HG03457 (cell line): ENCODE data around the gene FANCC.
"Not testable (repeated sequence)": the region's sequence is repeated elsewhere in the genome, so short reads cannot be mapped to it uniquely, and the experiment has no call there.

Experiments
- ATAC-seq: cut with Tn5 transposase; IDR thresholded peaks from one replicate; pipeline ENCODE4 v1.9.1; 2021; ENCODE audit warnings: moderate number of reproducible peaks; ENCODE audit not compliant: unreplicated experiment

Gene FANCC

DNA sequence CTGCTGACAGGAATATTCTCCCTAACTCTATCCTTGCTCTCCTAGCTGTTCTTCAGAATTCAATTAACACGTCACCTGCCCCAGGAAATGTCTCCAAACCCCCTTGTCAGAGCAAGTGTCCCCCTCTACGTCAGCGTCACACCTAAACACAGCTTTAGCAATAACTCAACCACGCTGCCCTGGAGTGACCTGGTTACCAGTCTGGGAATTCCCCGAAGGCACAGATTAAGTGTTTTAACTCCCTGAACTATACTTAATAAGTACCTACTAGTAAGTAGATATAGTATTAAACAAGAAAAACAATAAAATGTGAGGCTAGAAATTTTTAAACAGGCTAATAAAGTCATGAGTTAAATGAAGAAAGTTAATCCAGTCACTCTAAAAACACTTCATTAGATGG lies 78.4 kb downstream of the FANCC start:
- no peak for ATAC-seq

GRCh38 chr9:95237336-95237735 lies 80.2 kb downstream of the FANCC start:
- no peak for ATAC-seq

DNA sequence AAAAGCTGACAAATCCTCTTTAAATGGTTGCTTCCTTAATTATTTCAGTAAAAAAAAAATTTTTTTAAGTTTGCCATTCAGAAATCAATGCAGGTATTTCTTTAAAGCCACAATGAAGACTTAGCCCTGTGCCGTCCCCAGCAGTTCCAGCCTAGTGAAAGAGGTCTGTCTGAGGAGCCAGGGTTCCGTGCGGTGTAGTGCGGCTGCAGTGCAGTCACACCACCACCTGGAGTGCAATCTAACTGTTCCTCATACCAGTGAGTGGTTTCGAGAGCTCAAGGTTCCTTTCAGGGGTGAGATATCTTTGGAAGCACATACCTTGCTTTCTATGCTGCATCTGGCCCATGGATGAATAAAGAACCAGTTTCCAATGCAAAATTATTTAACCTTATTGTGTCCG lies 87.5 kb downstream of the FANCC start:
- ATAC-seq: no peak

DNA sequence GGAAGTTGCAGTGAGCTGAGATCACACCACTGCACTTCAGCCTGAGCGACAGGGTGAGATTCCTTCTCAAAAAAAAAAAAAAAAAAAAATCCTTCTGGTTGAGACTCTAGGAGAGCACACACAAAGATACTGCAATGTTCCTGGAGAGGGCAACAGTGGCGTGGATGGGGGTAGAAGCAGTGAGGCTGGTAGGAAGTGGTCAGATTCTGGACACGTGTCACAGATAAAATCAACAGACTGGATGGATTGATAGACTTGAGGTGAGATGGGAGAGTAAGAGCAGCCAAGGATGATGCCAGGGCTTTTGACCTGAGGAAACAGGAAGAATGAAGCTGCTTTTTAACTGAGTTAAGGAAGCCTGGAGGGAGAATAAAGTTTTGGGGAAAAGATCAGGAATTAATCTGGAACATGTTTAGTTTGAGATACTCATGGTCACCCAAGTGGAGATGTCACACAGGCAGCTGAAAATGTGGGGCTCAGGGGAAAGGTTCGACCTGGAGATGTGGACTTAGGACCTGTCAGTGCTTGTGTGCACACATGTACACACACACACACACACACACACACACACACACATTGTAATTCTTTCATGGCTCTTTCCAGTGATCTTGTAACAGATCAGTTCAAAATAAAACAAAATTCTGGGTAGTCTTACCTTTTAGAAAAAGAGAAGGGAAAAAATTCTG lies 88.1 kb downstream of the FANCC start:
- ATAC-seq: no peak

DNA sequence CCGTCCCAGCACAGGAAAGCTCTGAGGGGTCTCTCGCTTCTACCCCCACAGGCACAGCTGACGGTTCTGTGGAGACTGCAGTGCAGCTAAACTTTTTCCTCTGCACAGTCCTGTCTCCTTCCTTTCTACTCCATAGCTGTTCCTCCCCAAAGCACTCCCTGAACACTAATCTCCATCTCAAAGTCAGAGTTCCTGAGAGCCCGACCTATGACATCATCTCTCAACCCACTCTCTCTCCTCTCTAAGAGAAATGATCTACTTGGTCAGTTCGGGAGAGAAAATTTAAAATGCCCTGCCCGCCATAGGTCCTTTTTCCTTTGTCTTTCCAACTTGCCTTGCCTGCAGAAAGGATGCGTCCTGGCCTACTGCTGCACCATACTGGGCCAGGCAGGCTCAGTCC lies 90.6 kb downstream of the FANCC start:
- no peak for ATAC-seq

DNA sequence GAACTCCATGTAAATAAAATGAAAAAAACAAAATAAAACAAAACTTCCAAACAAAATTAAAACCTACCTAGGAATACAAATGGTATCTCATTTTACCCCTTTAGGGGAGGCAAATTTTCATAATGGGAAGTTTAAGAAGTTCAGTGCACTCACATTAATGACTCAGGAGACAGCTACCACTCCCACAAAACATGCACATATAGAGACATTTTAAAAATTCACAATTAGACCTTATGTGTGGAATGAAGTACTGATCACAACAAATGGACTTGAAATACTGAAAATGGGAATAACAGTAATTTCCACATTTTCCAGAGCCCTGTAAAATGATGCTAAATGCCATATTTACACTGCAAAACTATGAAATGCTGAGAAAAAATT lies 91.8 kb downstream of the FANCC start:
- no peak for ATAC-seq

DNA sequence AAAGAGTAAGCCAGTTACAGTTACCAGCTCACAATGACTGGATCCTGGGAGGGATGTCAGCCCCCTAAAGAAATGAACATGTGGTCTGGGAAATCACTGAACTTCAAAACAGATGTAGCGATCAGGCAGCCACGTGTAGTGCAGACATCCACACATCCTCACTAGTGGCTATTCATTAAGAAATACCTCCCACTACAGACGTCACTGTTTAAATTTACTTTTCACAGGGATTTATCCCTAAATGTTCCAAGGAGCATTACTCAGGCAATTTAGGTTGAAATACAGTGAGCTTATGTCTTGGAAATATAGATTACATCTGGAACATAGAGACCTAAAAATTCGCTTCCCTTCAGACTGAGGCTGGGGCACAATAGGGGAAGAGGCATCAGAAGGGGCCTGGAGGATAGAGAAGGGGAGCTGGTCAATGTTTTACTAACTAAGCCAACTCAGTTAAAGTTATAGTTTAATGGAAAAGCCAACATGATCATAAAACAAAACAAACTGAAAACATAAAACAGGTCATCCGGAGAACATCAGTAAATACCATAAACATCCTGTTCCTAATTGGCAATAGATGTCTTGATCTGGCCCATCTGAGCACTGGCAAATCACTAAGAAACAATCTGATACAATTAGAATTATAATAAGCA lies 92.3 kb downstream of the FANCC start:
- no peak for ATAC-seq

- no peak for ATAC-seq
Measured at GRCh38 chr9:95224376-95225019, 93.0 kb downstream of the FANCC start.

- ATAC-seq: not testable (repeated sequence)
Measured at GRCh38 chr9:95220352-95220751, 97.2 kb downstream of the FANCC start.

DNA sequence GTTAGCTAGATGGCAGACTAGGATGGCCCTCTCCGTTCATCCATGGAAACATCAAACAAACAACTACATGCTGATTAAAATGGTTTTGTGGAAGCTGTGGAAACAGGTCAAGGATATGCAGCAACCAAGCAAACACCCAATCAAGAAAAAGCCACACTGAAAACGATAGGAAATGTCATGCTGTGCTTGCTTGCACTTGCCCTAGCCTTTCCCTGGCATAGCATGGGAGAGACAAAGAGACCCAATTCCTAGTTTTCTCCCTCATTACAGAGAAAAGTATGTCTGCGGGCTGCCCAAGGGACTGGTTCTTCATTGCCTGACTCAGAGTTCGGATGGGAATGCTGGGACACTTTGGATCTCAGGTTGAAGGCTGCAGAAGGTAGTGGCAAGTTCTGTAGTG lies 98.7 kb downstream of the FANCC start:
- no peak for ATAC-seq

DNA sequence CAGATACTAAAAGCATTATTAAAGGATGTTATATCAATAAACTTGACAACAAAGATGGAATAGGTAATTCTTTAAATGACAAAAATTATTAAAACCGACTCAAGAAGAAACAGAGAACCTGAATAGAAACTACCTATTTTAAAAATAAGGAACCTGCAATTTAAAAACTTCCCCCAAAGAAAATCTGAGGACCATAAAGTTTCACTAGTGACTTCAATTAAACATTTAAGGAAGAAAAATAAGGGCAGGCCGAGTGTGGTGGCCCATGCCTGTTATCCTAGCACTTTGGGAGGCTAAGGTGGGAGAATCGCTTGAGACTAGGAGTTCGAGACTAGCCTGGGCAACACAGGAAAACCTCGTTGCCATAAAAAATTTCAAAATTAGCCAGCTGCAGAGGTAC lies 99.6 kb downstream of the FANCC start:
- no peak for ATAC-seq

DNA sequence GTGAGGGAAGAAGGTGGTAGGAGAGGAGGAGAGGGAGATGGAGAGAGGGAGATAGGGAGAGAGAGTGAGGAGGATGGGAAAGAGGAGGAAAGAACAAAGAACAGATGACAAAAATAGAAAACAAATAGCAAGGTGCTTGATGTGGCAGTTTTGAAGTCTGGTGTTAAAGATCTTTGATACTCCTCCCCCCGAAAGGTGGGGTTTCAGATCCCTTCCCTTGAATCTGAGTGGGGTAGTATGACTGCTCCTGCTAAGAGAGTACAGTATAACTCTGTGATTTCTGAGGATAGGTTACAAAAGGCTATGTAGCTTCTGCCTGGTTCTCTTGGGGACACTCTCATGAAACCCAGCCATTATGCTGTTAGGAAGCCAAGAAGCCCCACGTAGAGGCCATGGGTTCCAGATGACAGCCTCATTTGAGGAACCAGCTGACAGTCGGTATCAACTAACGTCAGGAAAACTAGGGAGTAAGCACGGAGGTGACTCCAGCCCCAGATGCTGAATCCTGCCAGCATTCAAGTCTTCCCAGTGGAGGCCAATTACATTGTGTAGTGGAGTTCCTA lies 102.1 kb downstream of the FANCC start:
- ATAC-seq: no peak

DNA sequence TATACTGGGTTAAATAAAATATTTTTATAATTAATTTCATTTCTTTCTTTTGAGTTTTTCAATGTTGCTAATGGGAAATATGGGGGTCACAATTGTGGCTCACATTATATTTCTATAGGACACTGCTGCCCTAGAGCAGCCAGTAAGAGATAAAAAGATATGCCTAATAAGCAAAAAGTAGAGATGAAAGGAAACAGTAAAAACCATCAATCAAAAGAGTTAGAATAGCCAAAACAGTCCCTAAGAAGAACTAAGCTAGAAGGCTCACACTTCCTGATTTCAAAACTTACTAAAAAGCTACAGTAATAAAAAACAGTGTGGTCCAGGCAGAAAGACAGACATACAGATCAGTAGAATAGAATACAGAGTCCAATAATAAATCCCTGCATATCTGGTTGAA lies 104.4 kb downstream of the FANCC start:
- ATAC-seq: no peak

GRCh38 chr9:95211028-95211427 lies 106.5 kb downstream of the FANCC start:
- ATAC-seq: no peak

DNA sequence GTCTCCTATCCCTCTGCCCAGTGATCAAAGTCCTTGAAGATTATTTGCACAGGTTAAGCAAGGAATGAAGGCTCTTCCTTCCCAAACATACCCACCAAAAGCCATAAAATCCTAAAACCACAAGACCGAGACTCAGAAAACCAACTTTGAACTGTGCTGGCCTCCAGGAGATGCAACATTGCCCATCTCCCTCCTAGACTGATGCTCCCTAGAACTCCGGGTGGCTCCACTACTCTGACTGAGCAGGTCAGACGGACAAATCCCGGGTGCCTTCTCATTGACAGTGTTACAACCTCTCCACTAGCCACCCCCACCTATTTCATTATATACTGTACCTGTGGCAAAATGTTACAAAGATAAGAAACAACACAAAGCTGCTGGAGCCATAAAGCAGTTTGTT lies 110.1 kb downstream of the FANCC start:
- ATAC-seq: no peak

GRCh38 chr9:95206143-95206542 lies 111.4 kb downstream of the FANCC start:
- no peak for ATAC-seq

GRCh38 chr9:95204710-95205109 lies 112.8 kb downstream of the FANCC start:
- no peak for ATAC-seq

DNA sequence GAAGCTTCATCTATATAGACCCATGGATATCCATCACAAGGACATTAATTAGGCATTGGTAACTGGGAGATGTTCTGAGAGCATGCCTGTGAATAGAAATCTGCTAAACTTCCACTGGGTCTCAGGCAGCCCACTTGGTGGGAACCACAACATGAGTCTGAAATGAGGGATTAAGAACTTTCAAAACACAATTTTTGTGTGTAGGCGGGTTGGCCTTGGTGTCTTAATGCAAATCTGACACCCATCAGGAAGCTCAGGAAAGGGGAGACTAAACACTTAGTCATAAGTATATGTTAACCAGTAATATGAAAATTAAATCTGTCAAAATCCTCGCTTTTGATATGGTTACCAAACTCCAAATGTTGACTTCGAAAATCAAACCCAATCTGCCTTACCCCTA lies 113.2 kb downstream of the FANCC start:
- ATAC-seq: no peak

DNA sequence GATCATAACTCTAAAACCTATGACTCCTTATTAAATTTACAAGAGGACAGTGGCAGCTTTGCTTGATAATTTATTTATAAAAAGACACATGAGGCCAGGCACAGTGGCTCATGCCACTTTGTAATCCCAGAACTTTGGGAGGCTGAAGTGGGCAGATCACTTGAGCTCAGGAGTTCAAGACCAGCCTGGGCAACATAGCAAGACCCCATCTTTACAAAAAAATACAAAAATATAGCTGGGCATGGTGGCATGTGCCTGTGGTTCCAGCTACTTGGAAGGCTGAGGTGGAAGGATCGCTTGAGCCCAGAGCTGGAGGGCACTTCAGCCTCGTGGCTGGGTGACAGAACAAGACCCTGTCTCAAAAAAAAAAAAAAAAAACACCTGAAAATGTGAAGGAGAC lies 114.5 kb downstream of the FANCC start:
- not testable (repeated sequence) for ATAC-seq

- no peak for ATAC-seq
Measured at GRCh38 chr9:95202076-95202681, 115.3 kb downstream of the FANCC start.

DNA sequence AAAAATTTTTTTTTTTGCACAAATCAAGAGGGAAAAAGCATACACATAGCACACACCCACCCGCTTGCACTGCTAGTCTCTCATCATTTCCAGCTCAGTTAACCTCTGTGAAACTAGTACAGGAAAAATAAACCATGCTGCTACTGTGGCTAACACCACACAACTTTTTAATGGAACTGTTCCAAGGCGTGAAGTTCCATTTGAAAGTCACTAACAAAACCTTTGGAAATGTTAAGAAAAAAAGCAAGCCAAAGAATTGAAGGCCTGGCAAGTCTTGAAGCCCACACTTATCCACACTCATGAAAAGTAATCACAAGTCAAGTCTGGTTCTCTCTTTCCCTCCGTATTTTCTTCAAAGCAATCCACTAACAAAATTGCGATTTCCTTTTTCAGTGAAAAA lies 116.3 kb downstream of the FANCC start:
- no peak for ATAC-seq
